IMR-90 (cell line): ENCODE measurements around the gene CYB5R3.

Experiments
- MXI1 ChIP-seq: IDR thresholded peaks from 2 replicates; pipeline ENCODE4 v1.6.1; 2012; ENCODE audit warnings: low read depth, mild to moderate bottlenecking, low read length, moderate library complexity, borderline replicate concordance
- POLR2A ChIP-seq: IDR thresholded peaks from 2 replicates; pipeline ENCODE4 v1.6.1; 2012; ENCODE audit warnings: mild to moderate bottlenecking, low read depth, low read length
- RAD21 ChIP-seq: IDR thresholded peaks from 2 replicates; pipeline ENCODE4 v1.6.1; 2012; ENCODE audit warnings: low read length, improper control_type of control experiment
- RCOR1 ChIP-seq: IDR thresholded peaks from 2 replicates; pipeline ENCODE4 v1.6.1; 2012; ENCODE audit warnings: mild to moderate bottlenecking, low read length, improper control_type of control experiment; ENCODE audit not compliant: insufficient replicate concordance
- TF ChIP-seq, protein P1 (sequence below): conservative IDR thresholded peaks from 2 replicates; pipeline ENCODE4 v1.5.1; 2012; ENCODE audit warnings: mild to moderate bottlenecking, low read depth, low read length, improper control_type of control experiment

- TF ChIP-seq POLR2A = no peak
- TF ChIP-seq, protein P1, sequence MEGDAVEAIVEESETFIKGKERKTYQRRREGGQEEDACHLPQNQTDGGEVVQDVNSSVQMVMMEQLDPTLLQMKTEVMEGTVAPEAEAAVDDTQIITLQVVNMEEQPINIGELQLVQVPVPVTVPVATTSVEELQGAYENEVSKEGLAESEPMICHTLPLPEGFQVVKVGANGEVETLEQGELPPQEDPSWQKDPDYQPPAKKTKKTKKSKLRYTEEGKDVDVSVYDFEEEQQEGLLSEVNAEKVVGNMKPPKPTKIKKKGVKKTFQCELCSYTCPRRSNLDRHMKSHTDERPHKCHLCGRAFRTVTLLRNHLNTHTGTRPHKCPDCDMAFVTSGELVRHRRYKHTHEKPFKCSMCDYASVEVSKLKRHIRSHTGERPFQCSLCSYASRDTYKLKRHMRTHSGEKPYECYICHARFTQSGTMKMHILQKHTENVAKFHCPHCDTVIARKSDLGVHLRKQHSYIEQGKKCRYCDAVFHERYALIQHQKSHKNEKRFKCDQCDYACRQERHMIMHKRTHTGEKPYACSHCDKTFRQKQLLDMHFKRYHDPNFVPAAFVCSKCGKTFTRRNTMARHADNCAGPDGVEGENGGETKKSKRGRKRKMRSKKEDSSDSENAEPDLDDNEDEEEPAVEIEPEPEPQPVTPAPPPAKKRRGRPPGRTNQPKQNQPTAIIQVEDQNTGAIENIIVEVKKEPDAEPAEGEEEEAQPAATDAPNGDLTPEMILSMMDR = no peak
- TF ChIP-seq RAD21 = no peak
- no peak for TF ChIP-seq RCOR1
- TF ChIP-seq MXI1 = no peak
These were observed 40.3 kb downstream of the CYB5R3 start for GRCh38 chr22:42608823-42609361.
